ENCODE data around the gene RUNX3. TPM values are rescaled to one million over a fixed set of nuclear protein-coding genes. Genes with fewer than 3 reads are reported as not detected.

RUNX3 gene
- total RNA-seq, 1 experiment from 2014 or later = 3.7 TPM

DNA sequence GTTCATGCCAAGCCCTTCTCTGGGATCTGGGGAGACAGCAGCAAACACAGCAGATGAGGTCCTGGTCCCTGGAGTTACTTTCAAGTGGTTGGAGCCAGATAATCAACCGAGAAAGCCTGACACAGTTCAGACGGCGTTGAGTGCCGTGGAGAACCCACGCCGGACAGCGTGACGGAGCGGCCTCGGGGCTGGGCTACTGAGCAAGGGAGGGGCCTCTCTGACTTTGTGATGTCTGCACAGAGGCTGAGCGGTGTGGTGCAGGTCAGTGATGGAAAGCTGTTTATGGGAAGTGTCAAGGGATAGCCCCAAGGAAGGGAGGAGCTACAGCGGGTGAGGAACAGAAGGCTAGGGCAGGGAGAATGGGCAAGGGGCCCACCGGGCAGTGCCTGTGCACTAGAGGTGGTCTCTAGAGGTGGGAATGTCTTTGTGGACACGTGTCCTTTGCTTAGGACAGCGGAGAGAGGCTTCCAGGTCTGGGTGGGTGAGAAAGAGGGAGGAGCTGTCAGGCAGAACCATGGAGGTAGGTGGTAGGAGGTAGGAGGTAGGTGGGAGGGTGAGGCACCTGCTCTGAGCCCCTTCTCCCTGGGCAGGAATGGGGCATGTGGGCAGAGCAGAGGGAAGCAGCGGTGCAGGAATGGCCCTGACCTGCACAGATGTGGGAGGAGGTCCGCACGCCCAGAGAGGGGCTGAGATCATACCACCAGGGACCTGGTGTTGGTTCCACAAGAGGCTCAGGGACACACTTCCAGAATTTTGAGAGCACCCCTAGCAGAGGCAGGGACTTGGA is 62.8 kb downstream of the RUNX3 start:
- TF ChIP-seq EZH2phosphoT487 (IDR thresholded peaks at IDR 0.05; ENCODE audit: borderline replicate concordance, low read length) (no peak), EZH2 (IDR thresholded peaks at IDR 0.05; ENCODE audit: low read length, unreplicated experiment) (no peak)
- TF ChIP-seq, protein P1, sequence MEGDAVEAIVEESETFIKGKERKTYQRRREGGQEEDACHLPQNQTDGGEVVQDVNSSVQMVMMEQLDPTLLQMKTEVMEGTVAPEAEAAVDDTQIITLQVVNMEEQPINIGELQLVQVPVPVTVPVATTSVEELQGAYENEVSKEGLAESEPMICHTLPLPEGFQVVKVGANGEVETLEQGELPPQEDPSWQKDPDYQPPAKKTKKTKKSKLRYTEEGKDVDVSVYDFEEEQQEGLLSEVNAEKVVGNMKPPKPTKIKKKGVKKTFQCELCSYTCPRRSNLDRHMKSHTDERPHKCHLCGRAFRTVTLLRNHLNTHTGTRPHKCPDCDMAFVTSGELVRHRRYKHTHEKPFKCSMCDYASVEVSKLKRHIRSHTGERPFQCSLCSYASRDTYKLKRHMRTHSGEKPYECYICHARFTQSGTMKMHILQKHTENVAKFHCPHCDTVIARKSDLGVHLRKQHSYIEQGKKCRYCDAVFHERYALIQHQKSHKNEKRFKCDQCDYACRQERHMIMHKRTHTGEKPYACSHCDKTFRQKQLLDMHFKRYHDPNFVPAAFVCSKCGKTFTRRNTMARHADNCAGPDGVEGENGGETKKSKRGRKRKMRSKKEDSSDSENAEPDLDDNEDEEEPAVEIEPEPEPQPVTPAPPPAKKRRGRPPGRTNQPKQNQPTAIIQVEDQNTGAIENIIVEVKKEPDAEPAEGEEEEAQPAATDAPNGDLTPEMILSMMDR (conservative IDR thresholded peaks at IDR 0.05; ENCODE audit: low read depth, low read length) = no peak
- ChIA-PET POLR2A (ENCODE audit: unreplicated experiment) (no interaction called here), CTCF (no interaction called here)
- Histone ChIP-seq H3K27ac (ENCODE audit: low read length) (peak overlapping the region; percentile 52), H3K9me2 (replicated peaks; ENCODE audit: low read length) (no peaks in the 10 kb centered on the region), H3K4me2 (ENCODE audit: low read length) (peak overlapping the region; percentile 46), H3K9me3 (ENCODE audit: low read length) (no peaks in the 10 kb centered on the region), H2AFZ (ENCODE audit: low read length) (no peak overlapping the region), H3K9ac (ENCODE audit: low read length) (no peak overlapping the region), H3K4me1 (ENCODE audit: insufficient read depth, low read length) (peaks cover 36% of the 10 kb centered on the region), H3K4me3 (ENCODE audit: low read length) (no peak overlapping the region), H3K36me3 (ENCODE audit: low read depth, low read length) (no peaks in the 10 kb centered on the region), H3K79me2 (ENCODE audit: low read length) (no peaks in the 10 kb centered on the region), H4K20me1 (ENCODE audit: low read length) (no peaks in the 10 kb centered on the region), H3K27me3 (ENCODE audit: low read length) (no peaks in the 10 kb centered on the region), H3F3A (ENCODE audit: low read length, unreplicated experiment) (no peaks in the 10 kb centered on the region)
- ATAC-seq (no peak), DNase-seq (no peak)
- intact Hi-C loops (cut with micrococcal nuclease) = no loop called here
- BruUV-seq (replicated peaks) = no TSS peak

DNA sequence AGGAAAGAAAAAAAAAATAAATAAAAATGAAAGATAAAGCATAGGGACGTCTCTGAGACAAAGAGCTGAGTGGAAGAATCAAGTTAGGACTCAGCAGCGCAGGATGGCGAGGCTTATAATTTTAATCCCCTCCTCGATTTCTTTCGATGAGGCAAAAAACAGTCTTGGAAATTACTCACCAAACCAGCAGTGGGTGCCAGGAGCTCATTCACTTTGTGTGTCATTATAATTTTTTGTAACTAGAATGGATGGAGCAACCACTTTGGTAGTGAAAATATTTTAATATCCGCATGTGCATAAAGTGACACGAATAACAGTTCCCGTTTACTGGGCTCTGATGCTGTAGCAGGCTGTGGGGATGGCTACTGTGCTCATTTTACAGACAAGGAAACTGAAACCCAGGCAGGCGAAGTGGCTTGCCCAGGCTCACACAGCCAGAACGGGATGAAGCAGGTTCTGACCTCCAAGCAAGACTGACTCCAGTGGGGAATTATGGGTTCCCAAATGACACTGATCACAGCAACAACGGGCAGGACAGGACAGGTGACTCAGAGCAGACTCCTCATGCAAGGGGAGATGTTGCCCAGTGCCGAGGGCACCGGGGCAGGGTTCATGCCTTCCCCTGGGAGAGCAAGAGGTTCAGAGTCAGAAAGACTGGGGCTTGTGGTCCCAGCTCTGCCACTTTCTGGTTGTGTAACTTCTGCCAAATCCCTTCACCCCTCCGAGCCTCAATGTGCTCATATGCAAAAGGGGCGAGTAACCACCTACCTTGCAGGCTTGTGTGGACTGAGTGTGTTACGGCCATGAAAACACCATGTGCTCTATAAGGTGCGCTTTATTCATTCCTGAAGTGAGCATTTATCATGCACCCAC is 63.6 kb downstream of the RUNX3 start:
- TF ChIP-seq, protein P1 (conservative IDR thresholded peaks at IDR 0.05; ENCODE audit: low read depth, low read length) = no peak; the same call in 1 of the 2 replicates
- TF ChIP-seq EZH2 (IDR thresholded peaks at IDR 0.05; ENCODE audit: low read length, unreplicated experiment) (no peak), EZH2phosphoT487 (IDR thresholded peaks at IDR 0.05; ENCODE audit: borderline replicate concordance, low read length) (no peak)
- Histone ChIP-seq H3K4me1 (ENCODE audit: insufficient read depth, low read length) (peaks cover 43% of the 10 kb centered on the region), H2AFZ (ENCODE audit: low read length) (no peak overlapping the region), H3F3A (ENCODE audit: low read length, unreplicated experiment) (no peaks in the 10 kb centered on the region), H3K79me2 (ENCODE audit: low read length) (no peaks in the 10 kb centered on the region), H3K27ac (ENCODE audit: low read length) (peak overlapping the region; percentile 72), H3K4me2 (ENCODE audit: low read length) (peak overlapping the region; percentile 46), H3K9me3 (ENCODE audit: low read length) (no peaks in the 10 kb centered on the region), H3K9me2 (replicated peaks; ENCODE audit: low read length) (no peaks in the 10 kb centered on the region), H3K4me3 (ENCODE audit: low read length) (no peak overlapping the region), H3K27me3 (ENCODE audit: low read length) (no peaks in the 10 kb centered on the region), H4K20me1 (ENCODE audit: low read length) (no peaks in the 10 kb centered on the region), H3K36me3 (ENCODE audit: low read depth, low read length) (no peaks in the 10 kb centered on the region), H3K9ac (ENCODE audit: low read length) (no peak overlapping the region)
- BruUV-seq (replicated peaks) = no TSS peak
- ChIA-PET POLR2A (ENCODE audit: unreplicated experiment) (no interaction called here), CTCF (interaction anchor here (0.6 kb wide), 1 partner anchor 454 kb away, joined by 5 read pairs; no protein-coding TSS in a partner anchor)
- peak; percentile 64 for DNase-seq
- intact Hi-C loops (cut with micrococcal nuclease) = no loop called here
- peak; percentile 32 for ATAC-seq
